ENCODE results near the gene NRIP2. TPM values are rescaled to one million over a fixed set of nuclear protein-coding genes. Genes with fewer than 3 reads are reported as not detected.

The NRIP2 gene
- polyA plus RNA-seq, 3 donors, result 0.36 to 5.1 (median 1.4) TPM

DNA sequence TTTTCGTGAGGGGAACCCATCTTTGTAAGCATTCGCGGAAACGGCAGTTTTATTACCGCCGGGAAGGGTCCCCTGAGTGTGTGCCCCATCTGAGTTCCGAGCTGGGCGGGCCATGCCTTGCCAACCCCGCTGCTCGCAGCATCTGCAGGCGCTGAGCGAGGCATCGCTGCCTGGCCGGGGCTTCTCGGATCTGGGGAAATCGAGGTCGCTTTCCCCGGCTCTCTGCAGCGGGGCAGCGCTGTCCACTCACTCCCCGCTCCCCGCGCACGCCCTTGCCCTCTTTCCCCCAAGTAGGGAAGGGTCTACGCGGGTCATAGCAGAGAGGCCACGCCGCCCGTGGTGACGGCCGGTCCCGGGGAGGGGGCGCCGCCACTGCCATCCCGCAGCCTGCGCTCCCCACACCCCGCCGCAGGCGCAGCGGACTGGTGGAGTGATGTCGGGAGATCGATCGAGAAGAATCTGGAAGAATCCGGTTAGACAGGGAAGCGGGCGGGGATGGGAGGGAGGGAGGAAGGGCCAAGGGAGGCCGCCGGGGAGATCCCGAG is 40.6 kb downstream of the NRIP2 start:
- H3K27ac ChIP-seq (ENCODE audit: low read depth, low read length), result no peak overlapping the region
- 2 to 7% (median 3%) methylated on average over 49 of the region's 49 CpGs for WGBS, 3 donors

- WGBS, 3 donors, result 93 to 94% (median 93%) methylated on average over 21 of the region's 21 CpGs
Measured at GRCh38 chr12:2793561-2793960, 41.3 kb downstream of the NRIP2 start.

GRCh38 chr12:2792671-2793500 is 41.9 kb downstream of the NRIP2 start:
- no peak overlapping the region for H3K27ac ChIP-seq (ENCODE audit: low read depth, low read length)
- WGBS, 3 donors, result 74 to 76% (median 74%) methylated on average over 25 of the region's 25 CpGs

More at GRCh38 chr12:2793561-2793960, 41.3 kb downstream of the NRIP2 start:
- H3K27ac ChIP-seq (ENCODE audit: low read depth, low read length), result no peak overlapping the region

- WGBS, 3 donors, result 68 to 86% (median 84%) methylated on average over 6 of the region's 6 CpGs
- H3K27ac ChIP-seq (ENCODE audit: low read depth, low read length), result no peak overlapping the region
Measured at GRCh38 chr12:2791089-2791488, 43.7 kb downstream of the NRIP2 start.

GRCh38 chr12:2785017-2785416 is 49.8 kb downstream of the NRIP2 start:
- 33 to 79% (median 70%) methylated on average over 5 of the region's 5 CpGs for WGBS, 3 donors
- no peak overlapping the region for H3K27ac ChIP-seq (ENCODE audit: low read depth, low read length)

- 11 to 14% (median 12%) methylated on average over 25 of the region's 25 CpGs for WGBS, 3 donors
- H3K27ac ChIP-seq (ENCODE audit: low read depth, low read length), result no peak overlapping the region
Measured at GRCh38 chr12:2783936-2784600, 50.8 kb downstream of the NRIP2 start.

DNA sequence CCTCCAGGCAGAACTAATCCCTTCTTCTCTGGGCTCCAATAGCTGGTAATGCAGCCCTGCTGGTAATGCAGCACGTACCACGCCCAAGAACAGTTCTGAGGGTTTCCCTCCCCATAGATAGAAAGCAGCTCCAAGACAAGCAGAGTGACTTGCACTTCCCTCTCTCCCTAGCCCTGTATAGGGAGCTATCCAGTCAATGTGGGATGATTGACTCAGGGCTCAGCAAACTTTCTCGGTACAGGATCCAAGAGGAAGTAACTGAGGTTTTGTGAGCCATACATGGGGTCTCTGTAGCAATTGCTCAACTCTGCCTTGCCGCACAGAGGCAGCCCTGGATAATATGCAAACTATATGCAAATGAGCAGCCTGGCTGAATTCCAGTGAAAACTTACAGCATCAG is 55.6 kb downstream of the NRIP2 start:
- 59 to 79% (median 71%) methylated on average over 4 of the region's 4 CpGs for WGBS, 3 donors
- H3K27ac ChIP-seq (ENCODE audit: low read depth, low read length), result no peak overlapping the region

GRCh38 chr12:2776129-2776806 is 58.6 kb downstream of the NRIP2 start:
- WGBS, 3 donors, result 86 to 91% (median 89%) methylated on average over 20 of the region's 20 CpGs
- no peak overlapping the region for H3K27ac ChIP-seq (ENCODE audit: low read depth, low read length)

GRCh38 chr12:2775431-2775830 is 59.4 kb downstream of the NRIP2 start:
- 46 to 80% (median 77%) methylated on average over 8 of the region's 8 CpGs for WGBS, 3 donors
- no peak overlapping the region for H3K27ac ChIP-seq (ENCODE audit: low read depth, low read length)

Other genes starting within 250 kb of the NRIP2 start
- 10 to 100 TPM; 25.3 to 35.7 (median 33.6) TPM for gene FKBP4, start 40.1 kb downstream of the NRIP2 start, polyA plus RNA-seq
- 10 to 100 TPM; 20.0 to 21.7 (median 21.5) TPM for gene ITFG2, start 22.4 kb downstream of the NRIP2 start, polyA plus RNA-seq
- not detected for gene TEX52, start 22.0 kb upstream of the NRIP2 start, polyA plus RNA-seq
- 1 to 10 TPM in 1 of 3 donors, under 1 TPM in 2; 0.26 to 2.2 (median 0.30) TPM for gene FOXM1, start 42.1 kb upstream of the NRIP2 start, polyA plus RNA-seq
- 1 to 10 TPM; 4.5 to 9.8 (median 5.3) TPM for gene RHNO1, start 42.2 kb upstream of the NRIP2 start, polyA plus RNA-seq
- gene TULP3, start 55.9 kb upstream of the NRIP2 start, polyA plus RNA-seq, result 10 to 100 TPM in 2 of 3 donors, 1 to 10 TPM in 1; 5.1 to 23.4 (median 11.0) TPM
- gene TEAD4, start 124.4 kb upstream of the NRIP2 start, polyA plus RNA-seq, result 10 to 100 TPM; 11.8 to 46.5 (median 28.5) TPM
- 10 to 100 TPM; 10.5 to 29.7 (median 25.6) TPM for gene TSPAN9, start 242.3 kb upstream of the NRIP2 start, polyA plus RNA-seq

Data from adipose tissue (tissue), 3 donors.